Endothelial cell of umbilical vein (primary cell): ENCODE results near the gene TAF8. TPM values are rescaled to one million over a fixed set of nuclear protein-coding genes. Genes with fewer than 3 reads are reported as not detected.

Experiments
- BruUV-seq: library from RNA; stranded (reverse); fragments of 400-500 nt; replicated peaks from 2 replicates; lab custom pipeline; 2021; lab: Mats Ljungman, UMichigan
- CTCF ChIA-PET: fragments of 300-600, 350-600 bp; sonication (Branson Sonifier 250); formaldehyde crosslinking; loops from one replicate; lab custom pipeline; 2021; ENCODE audit warnings: antibody characterized with exemption, inconsistent platforms; lab: Charles Lee
- POLR2A ChIA-PET: fragments of 300-600, 350-600 bp; sonication (Branson Sonifier 250); formaldehyde crosslinking; loops from one replicate; lab custom pipeline; 2021; ENCODE audit warnings: antibody characterized with exemption, inconsistent platforms; lab: Charles Lee
- DNase-seq: peaks from one replicate; pipeline ENCODE4 v3.0.0-alpha.2; 2011; ENCODE audit warnings: low read depth, low spot score
- FAIRE-seq: peaks from 2 replicates; lab custom pipeline; 2011; peaks lifted over from hg19 to GRCh38; lab: Jason Lieb, UNC
- H2AFZ ChIP-seq: 2 replicates; pipeline ENCODE4 v1.6.0; 2012; ENCODE audit warnings: low read depth, low read length, control low read depth, inconsistent platforms
- H3K27ac ChIP-seq: 2 replicates; pipeline ENCODE4 v1.5.1; 2011; ENCODE audit warnings: low read depth, mild to moderate bottlenecking, control low read depth, low read length, moderate library complexity; ENCODE audit not compliant: insufficient read depth
- H3K27me3 ChIP-seq, 2 experiments: 2 replicates each; pipeline versions ENCODE4 v1.6.0 to v1.6.1; 2011; ENCODE audit warnings: low read length in 2 of 2, mixed read lengths in 1 of 2; ENCODE audit not compliant: control insufficient read depth in 2 of 2, insufficient read depth in 2 of 2
- H3K36me3 ChIP-seq, 2 experiments: 2 replicates in 1 of 2; 3 replicates in 1 of 2; pipeline ENCODE4 v1.5.1; 2011; ENCODE audit warnings: low read length in 2 of 2, mild to moderate bottlenecking in 1 of 2, moderate library complexity in 1 of 2; ENCODE audit not compliant: control insufficient read depth in 2 of 2, insufficient read depth in 2 of 2; ENCODE audit errors: extremely low read depth in 1 of 2
- H3K4me1 ChIP-seq: 3 replicates; pipeline ENCODE4 v1.5.1; 2011; ENCODE audit warnings: mild to moderate bottlenecking, low read length; ENCODE audit not compliant: control insufficient read depth, insufficient read depth; ENCODE audit errors: extremely low read depth
- H3K4me2 ChIP-seq: 2 replicates; pipeline ENCODE4 v1.6.1; 2011; ENCODE audit warnings: low read length, control low read depth, mixed read lengths; ENCODE audit not compliant: insufficient read depth
- H3K4me3 ChIP-seq, 3 experiments: fragments of 200-600 bp in 1 of 3; sonication (generic), shearing (Covaris generic) in 1 of 3; replicated peaks in 1 of 3; 2 replicates each; pipeline ENCODE4 v1.5.1; 2011 to 2016; ENCODE audit warnings: control low read depth in 3 of 3, low read length in 3 of 3, mild to moderate bottlenecking in 2 of 3, inconsistent platforms in 1 of 3, low read depth in 1 of 3, moderate library complexity in 1 of 3; ENCODE audit not compliant: insufficient read depth in 1 of 3
- H3K79me2 ChIP-seq: 2 replicates; pipeline ENCODE4 v1.6.0; 2012; ENCODE audit warnings: low read length, inconsistent platforms; ENCODE audit not compliant: control insufficient read depth, insufficient read depth
- H3K9ac ChIP-seq: replicated peaks from 2 replicates; pipeline ENCODE3; 2011; ENCODE audit warnings: low read length, control low read depth; ENCODE audit not compliant: insufficient read depth; ENCODE audit errors: extremely low read depth
- H3K9me1 ChIP-seq: replicated peaks from 3 replicates; pipeline ENCODE4 v1.6.0; 2011; ENCODE audit warnings: mild to moderate bottlenecking, low read length; ENCODE audit not compliant: control insufficient read depth, insufficient read depth; ENCODE audit errors: extremely low read depth
- H3K9me3 ChIP-seq: replicated peaks from 2 replicates; pipeline ENCODE4 v1.5.1; 2012; ENCODE audit warnings: low read length, inconsistent platforms; ENCODE audit not compliant: control insufficient read depth, insufficient read depth
- H4K20me1 ChIP-seq: replicated peaks from 2 replicates; pipeline ENCODE3; 2011; ENCODE audit warnings: mild to moderate bottlenecking, low read length; ENCODE audit not compliant: control insufficient read depth, insufficient read depth; ENCODE audit errors: extremely low read depth
- EZH2 ChIP-seq: IDR thresholded peaks from 2 replicates; pipeline ENCODE4 v1.6.1; 2012; ENCODE audit warnings: borderline replicate concordance, low read depth, mild to moderate bottlenecking, moderate library complexity, low read length, inconsistent platforms; ENCODE audit not compliant: severe bottlenecking
- FOS ChIP-seq: IDR thresholded peaks from 2 replicates; pipeline ENCODE4 v1.6.1; 2011; ENCODE audit warnings: mild to moderate bottlenecking, low read length, moderate library complexity, borderline replicate concordance; ENCODE audit not compliant: insufficient read depth
- GATA2 ChIP-seq: IDR thresholded peaks from 2 replicates; pipeline ENCODE4 v1.7.0; 2011; ENCODE audit warnings: low read depth, mild to moderate bottlenecking, moderate library complexity, mixed read lengths, low read length; ENCODE audit not compliant: insufficient read length, insufficient read depth
- JUN ChIP-seq: IDR thresholded peaks from 2 replicates; pipeline ENCODE4 v1.6.1; 2011; ENCODE audit warnings: borderline replicate concordance, low read depth; ENCODE audit not compliant: insufficient read length, insufficient read depth
- MYC ChIP-seq: IDR thresholded peaks from one replicate; pipeline ENCODE4 v1.6.1; 2011; ENCODE audit warnings: mild to moderate bottlenecking, low read depth, low read length
- POLR2A ChIP-seq: IDR thresholded peaks from 2 replicates; pipeline ENCODE4 v1.6.1; 2012; ENCODE audit warnings: low read depth, mild to moderate bottlenecking, control low read depth, low read length
- POLR2AphosphoS5 ChIP-seq: IDR thresholded peaks from 2 replicates; pipeline ENCODE4 v1.6.1; 2012; ENCODE audit warnings: low read depth, mild to moderate bottlenecking, control low read depth, low read length, moderate library complexity; ENCODE audit not compliant: insufficient read depth
- dilution Hi-C: fragments of 300-500 bp; cut with MboI; formaldehyde crosslinking; loops from one replicate; pipeline ENCODE4 v1.15.0; 2019; ENCODE audit warnings: low sequenced_read_pairs; ENCODE audit not compliant: extremely low pct_ligation_motif_present
- intact Hi-C: fragments of 100-400 bp; cut with micrococcal nuclease; formaldehyde crosslinking; loops from one replicate; pipeline ENCODE4 v1.10.0; 2022
- polyA plus RNA-seq, 4 experiments: library from polyadenylated mRNA; depleted of rRNA in 3 of 4; stranded (reverse) in 3 of 4; unstranded in 1 of 4; fragments of >200 nt; gene quantifications; 2 replicates each; pipeline versions ENCODE4 v1.2.1 to v1.2.3, GENCODE V29; 2011 to 2012; ENCODE audit warnings: missing spikeins in 1 of 4
- total RNA-seq: library from RNA; stranded (reverse); gene quantifications from 2 replicates; pipeline ENCODE4 v1.2.3, GENCODE V29; 2021
- TF ChIP-seq, protein P1 (sequence below), 2 donors: IDR thresholded peaks; 1 replicate in 1 of 2; 2 replicates in 1 of 2; pipeline ENCODE4 v1.5.1; 2011; ENCODE audit warnings: low read length in 2 of 2, mild to moderate bottlenecking in 2 of 2, moderate library complexity in 2 of 2, control low read depth in 1 of 2, inconsistent platforms in 1 of 2, low read depth in 1 of 2; ENCODE audit not compliant: insufficient read depth in 1 of 2; ENCODE audit errors: extremely low read depth in 1 of 2
- TF ChIP-seq, protein P2 (sequence below): IDR thresholded peaks from 2 replicates; pipeline ENCODE4 v1.6.1; 2011; ENCODE audit not compliant: insufficient read depth, insufficient read length

TAF8 gene
- total and polyA plus RNA-seq, 2 donors (not counting 3 experiments of a cell fraction or from before 2014, with no cell fraction given), result 32.9 to 45.4 TPM

DNA sequence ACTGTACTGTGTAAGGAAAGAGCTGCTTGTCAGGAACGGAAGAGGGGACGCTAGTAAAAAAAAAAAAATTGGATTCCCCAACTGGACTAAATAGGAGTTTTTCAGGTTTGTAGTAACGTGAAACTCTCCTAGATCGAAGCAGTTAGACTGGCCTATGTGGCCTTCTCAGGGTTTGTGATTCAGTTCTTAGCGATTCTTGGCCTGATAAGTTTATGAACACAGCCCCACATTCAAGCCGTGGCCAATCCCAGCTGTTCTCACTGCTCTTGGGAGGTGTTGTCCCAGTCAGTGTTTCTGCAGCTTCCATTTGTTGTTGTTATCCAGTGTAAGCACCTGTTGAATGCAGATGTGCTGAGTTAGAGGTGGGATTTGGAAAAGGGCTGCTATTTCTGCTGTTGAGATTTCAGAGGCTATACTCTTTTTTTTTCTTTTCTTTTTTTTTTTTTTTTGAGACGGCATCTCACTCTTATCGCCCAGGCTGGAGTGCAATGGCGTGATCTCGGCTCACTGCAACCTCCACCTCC, 29.7 kb downstream of the TAF8 start:
- Histone ChIP-seq H3K4me3 (no peak overlapping the region), H3K4me2 (no peak overlapping the region), H3K9ac (no peak overlapping the region), H3K36me3 (peaks cover 2 to 22% of the 10 kb centered on the region in 2 experiments), H3K4me1 (no peaks in the 10 kb centered on the region), H4K20me1 (peaks cover under 1% of the 10 kb centered on the region), H3K27me3 (no peaks in the 10 kb centered on the region), H3K79me2 (no peaks in the 10 kb centered on the region), H3K27ac (no peak overlapping the region), H3K9me3 (no peaks in the 10 kb centered on the region), H3K9me1 (no peaks in the 10 kb centered on the region), H2AFZ (no peak overlapping the region)
- no peak for DNase-seq
- ChIA-PET CTCF (interaction anchor here (0.8 to 2.6 kb wide), 5 partner anchors 24 to 159 kb away, joined by 3 to 12 read pairs (median 4); partner anchors contain the start of genes BYSL and MED20), POLR2A (no interaction called here)
- dilution Hi-C loops (no loop called here), intact Hi-C loops (no loop called here)
- no peak for FAIRE-seq
- no TSS peak for BruUV-seq
- TF ChIP-seq POLR2AphosphoS5 (no peak), JUN (no peak), EZH2 (no peak), MYC (no peak), GATA2 (no peak), POLR2A (no peak), FOS (no peak)
- TF ChIP-seq, protein P1, sequence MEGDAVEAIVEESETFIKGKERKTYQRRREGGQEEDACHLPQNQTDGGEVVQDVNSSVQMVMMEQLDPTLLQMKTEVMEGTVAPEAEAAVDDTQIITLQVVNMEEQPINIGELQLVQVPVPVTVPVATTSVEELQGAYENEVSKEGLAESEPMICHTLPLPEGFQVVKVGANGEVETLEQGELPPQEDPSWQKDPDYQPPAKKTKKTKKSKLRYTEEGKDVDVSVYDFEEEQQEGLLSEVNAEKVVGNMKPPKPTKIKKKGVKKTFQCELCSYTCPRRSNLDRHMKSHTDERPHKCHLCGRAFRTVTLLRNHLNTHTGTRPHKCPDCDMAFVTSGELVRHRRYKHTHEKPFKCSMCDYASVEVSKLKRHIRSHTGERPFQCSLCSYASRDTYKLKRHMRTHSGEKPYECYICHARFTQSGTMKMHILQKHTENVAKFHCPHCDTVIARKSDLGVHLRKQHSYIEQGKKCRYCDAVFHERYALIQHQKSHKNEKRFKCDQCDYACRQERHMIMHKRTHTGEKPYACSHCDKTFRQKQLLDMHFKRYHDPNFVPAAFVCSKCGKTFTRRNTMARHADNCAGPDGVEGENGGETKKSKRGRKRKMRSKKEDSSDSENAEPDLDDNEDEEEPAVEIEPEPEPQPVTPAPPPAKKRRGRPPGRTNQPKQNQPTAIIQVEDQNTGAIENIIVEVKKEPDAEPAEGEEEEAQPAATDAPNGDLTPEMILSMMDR (IDR thresholded peaks at IDR 0.05; ENCODE audit: extremely low read depth in 1 of 2, insufficient read depth in 1 of 2, low read depth in 1 of 2, low read length in 2 of 2), result no peak
- TF ChIP-seq, protein P2, sequence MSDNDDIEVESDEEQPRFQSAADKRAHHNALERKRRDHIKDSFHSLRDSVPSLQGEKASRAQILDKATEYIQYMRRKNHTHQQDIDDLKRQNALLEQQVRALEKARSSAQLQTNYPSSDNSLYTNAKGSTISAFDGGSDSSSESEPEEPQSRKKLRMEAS, result no peak
